IPS-18a (cell line): Measurements from ENCODE around the gene JARID2.

Experiments
- H3K27ac ChIP-seq: one replicate; pipeline ENCODE4 v1.5.1; 2013; ENCODE audit warnings: low read length
- H3K27me3 ChIP-seq: one replicate; pipeline ENCODE4 v1.6.1; 2013; ENCODE audit warnings: mild to moderate bottlenecking, low read length; ENCODE audit not compliant: control insufficient read depth, insufficient read depth
- H3K36me3 ChIP-seq: one replicate; pipeline ENCODE4 v1.6.1; 2013; ENCODE audit warnings: low read depth, low read length; ENCODE audit not compliant: control insufficient read depth
- H3K4me1 ChIP-seq: one replicate; pipeline ENCODE4 v1.6.1; 2013; ENCODE audit warnings: low read depth, low read length; ENCODE audit not compliant: control insufficient read depth
- H3K4me3 ChIP-seq: one replicate; pipeline ENCODE4 v1.5.1; 2013; ENCODE audit warnings: low read length
- H3K9ac ChIP-seq: one replicate; pipeline ENCODE4 v1.6.1; 2013; ENCODE audit warnings: mild to moderate bottlenecking, low read length, moderate library complexity
- H3K9me3 ChIP-seq: one replicate; pipeline ENCODE4 v1.6.1; 2013; ENCODE audit warnings: low read depth, low read length; ENCODE audit not compliant: control insufficient read depth

Gene JARID2

DNA sequence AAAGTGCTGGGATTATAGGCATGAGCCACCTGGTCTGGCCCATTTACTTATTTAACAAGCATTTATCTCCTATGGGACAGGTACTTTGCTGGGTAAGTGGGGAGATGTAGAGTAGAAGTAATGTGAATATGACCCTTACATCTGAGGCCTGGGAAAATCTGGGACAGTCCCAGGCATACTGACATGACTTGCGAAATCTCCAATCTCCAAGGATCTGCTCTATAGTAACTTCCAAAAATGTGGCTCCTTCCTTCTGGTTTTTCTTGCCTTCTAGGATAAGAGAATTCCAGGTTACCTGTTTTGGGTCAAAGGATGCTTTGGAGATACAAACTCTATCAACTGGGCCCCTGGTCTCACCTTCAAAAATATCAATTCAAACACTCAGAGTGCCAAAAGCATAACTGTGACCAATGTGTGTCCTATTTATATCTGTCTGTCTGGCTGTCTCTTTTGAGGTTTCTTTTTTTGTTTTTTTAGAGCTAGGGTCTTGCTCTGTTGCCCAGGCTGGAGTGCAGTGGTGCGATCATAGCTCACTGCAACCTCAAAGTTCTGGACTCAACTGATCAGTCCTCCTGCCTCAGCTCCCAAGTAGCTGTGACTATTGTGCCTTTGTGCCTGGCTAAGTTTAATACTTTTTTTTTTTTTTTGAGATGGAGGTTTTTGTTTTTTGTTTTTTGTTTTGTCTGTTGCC, 11.7 kb upstream of the JARID2 start:
- Histone ChIP-seq H3K27me3 (no peaks in the 10 kb centered on the region), H3K27ac (no peak overlapping the region), H3K9me3 (no peaks in the 10 kb centered on the region), H3K4me3 (no peak overlapping the region), H3K36me3 (no peaks in the 10 kb centered on the region), H3K9ac (no peak overlapping the region), H3K4me1 (peaks cover 2% of the 10 kb centered on the region)

- peak overlapping the region; percentile 21 for H3K27ac ChIP-seq
Measured at GRCh38 chr6:15239616-15240364, 6.1 kb upstream of the JARID2 start.

GRCh38 chr6:15242503-15242902, 3.4 kb upstream of the JARID2 start:
- no peaks in the 10 kb centered on the region for H3K27me3 ChIP-seq
- H3K4me3 ChIP-seq, result peak overlapping the region; percentile 90
- H3K4me1 ChIP-seq, result peaks cover 44% of the 10 kb centered on the region
- H3K9me3 ChIP-seq, result no peaks in the 10 kb centered on the region
- no peak overlapping the region for H3K27ac ChIP-seq
- no peak overlapping the region for H3K9ac ChIP-seq
- no peaks in the 10 kb centered on the region for H3K36me3 ChIP-seq

More at GRCh38 chr6:15239616-15240364, 6.1 kb upstream of the JARID2 start:
- Histone ChIP-seq H3K4me1 (peaks cover 44% of the 10 kb centered on the region), H3K27me3 (no peaks in the 10 kb centered on the region), H3K9ac (no peak overlapping the region), H3K36me3 (no peaks in the 10 kb centered on the region), H3K4me3 (no peak overlapping the region), H3K9me3 (no peaks in the 10 kb centered on the region)

DNA sequence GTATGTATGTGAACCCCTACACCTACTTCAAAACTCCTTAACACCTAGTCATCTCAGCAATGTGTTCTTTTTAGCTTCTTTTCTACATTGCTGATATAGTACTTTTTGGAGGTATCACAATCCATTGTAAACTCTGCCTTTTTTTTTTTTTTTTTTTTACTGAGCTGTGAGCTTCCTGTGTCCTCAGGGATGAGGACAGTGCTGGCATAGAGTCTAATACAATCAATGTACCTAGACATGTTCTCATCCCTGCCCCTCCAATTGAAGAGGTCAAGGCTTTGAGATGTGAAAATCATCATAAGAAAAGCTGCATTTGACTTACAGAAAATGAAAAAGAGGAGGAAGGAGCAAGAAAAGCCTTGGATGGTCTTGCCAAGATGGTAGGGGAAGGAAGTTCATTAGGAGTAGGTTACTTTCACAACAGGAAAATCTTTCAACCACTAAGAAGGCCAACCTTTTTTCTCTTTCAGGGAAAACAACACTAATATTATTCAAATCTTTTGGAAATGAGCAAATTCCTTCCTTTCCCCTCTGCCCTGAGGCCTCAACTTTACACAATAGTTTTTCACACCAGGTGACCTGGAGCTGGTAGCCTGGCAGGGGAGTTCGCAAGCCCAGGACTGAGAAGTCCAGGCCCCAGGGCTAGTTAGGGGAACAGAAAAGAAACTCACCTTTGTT, 2.8 kb upstream of the JARID2 start:
- Histone ChIP-seq H3K9ac (peak overlapping the region; percentile 8), H3K4me3 (peak overlapping the region; percentile 90), H3K27ac (peak overlapping the region; percentile 42)

DNA sequence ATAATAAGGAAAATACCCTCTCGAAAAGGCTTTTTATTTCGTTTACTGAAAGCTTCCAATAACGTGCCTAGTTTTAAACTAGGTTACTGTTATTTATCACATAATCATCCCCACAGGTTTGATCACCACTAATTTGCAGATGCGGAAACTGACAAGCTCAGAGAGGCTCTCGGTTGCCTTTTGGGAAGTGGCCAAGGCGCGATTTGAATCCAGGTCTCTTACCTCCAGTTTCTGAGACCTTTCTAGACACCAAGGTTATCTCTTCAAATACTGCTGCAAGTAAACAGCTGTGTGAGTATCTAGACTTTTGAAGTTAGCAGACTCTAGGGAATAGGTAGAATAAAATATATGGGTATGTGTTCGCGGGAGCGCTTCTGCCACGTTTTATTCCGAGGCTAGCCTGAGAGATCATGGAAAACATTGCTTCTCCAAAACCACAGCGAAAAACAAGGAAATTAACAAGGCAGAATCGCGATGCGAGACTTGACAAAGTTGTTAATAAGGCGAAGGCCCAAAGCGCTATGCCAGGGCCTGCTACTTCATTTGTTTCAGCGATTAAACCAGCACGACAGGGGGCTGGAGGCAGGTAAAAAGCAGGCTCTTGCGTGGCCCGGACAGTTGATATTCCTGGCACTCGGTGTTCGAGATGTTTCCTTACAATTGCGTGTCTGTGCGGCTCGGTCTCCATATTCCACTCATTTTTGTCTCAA, 1.8 kb upstream of the JARID2 start:
- peak overlapping the region; percentile 26 for H3K27ac ChIP-seq
- peaks cover 43% of the 10 kb centered on the region for H3K4me1 ChIP-seq
- H3K9ac ChIP-seq, result peak overlapping the region; percentile 8
- no peaks in the 10 kb centered on the region for H3K9me3 ChIP-seq
- peak overlapping the region; percentile 90 for H3K4me3 ChIP-seq
- no peaks in the 10 kb centered on the region for H3K27me3 ChIP-seq
- no peaks in the 10 kb centered on the region for H3K36me3 ChIP-seq

More for the DNA sequence above, 2.8 kb upstream of the JARID2 start:
- Histone ChIP-seq H3K9me3 (no peaks in the 10 kb centered on the region), H3K36me3 (no peaks in the 10 kb centered on the region), H3K27me3 (no peaks in the 10 kb centered on the region), H3K4me1 (peaks cover 44% of the 10 kb centered on the region)

- Histone ChIP-seq H3K4me1 (peaks cover 39% of the 10 kb centered on the region), H3K36me3 (no peaks in the 10 kb centered on the region), H3K9ac (peak overlapping the region; percentile 8), H3K4me3 (peak overlapping the region; percentile 90), H3K27me3 (no peaks in the 10 kb centered on the region), H3K9me3 (no peaks in the 10 kb centered on the region), H3K27ac (no peak overlapping the region)
Measured at GRCh38 chr6:15244620-15245360, 1.1 kb upstream of the JARID2 start.

DNA sequence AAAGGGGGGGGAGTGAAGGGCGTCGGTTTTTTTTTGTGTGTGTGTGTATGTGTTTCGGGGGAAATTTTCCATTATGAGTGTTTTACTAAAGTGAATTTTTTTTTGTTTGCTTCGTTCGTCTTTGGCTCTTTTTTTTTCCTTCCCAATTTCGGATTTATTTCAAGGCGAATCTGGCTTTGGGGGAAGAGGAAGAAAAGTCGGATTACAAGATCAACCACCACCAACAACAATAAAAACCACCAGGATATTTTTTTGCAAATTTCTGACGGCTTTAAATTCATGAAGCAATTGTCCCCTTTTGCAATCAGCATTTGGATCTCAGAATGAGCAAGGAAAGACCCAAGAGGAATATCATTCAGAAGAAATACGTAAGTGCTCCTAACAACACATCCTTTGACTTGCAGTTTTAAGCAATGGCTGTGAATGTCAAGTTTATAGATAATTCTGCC, 372 bp downstream of the JARID2 start:
- Histone ChIP-seq H3K36me3 (no peaks in the 10 kb centered on the region), H3K4me3 (peak overlapping the region; percentile 90), H3K27ac (peak overlapping the region; percentile 4), H3K9me3 (no peaks in the 10 kb centered on the region), H3K9ac (peak overlapping the region; percentile 86), H3K27me3 (no peaks in the 10 kb centered on the region), H3K4me1 (peaks cover 45% of the 10 kb centered on the region)

- peak overlapping the region; percentile 4 for H3K27ac ChIP-seq
- no peaks in the 10 kb centered on the region for H3K27me3 ChIP-seq
- peak overlapping the region; percentile 90 for H3K4me3 ChIP-seq
- no peaks in the 10 kb centered on the region for H3K9me3 ChIP-seq
- no peaks in the 10 kb centered on the region for H3K36me3 ChIP-seq
- peaks cover 42% of the 10 kb centered on the region for H3K4me1 ChIP-seq
- H3K9ac ChIP-seq, result peak overlapping the region; percentile 86
Measured at GRCh38 chr6:15246666-15247499, 1.0 kb downstream of the JARID2 start.

- no peaks in the 10 kb centered on the region for H3K36me3 ChIP-seq
- H3K9ac ChIP-seq, result peak overlapping the region; percentile 86
- H3K9me3 ChIP-seq, result no peaks in the 10 kb centered on the region
- H3K27me3 ChIP-seq, result no peaks in the 10 kb centered on the region
- peak overlapping the region; percentile 57 for H3K27ac ChIP-seq
- peaks cover 41% of the 10 kb centered on the region for H3K4me1 ChIP-seq
- peak overlapping the region; percentile 90 for H3K4me3 ChIP-seq
Measured at GRCh38 chr6:15247500-15248450, 1.9 kb downstream of the JARID2 start.
